Smooth muscle cell (in vitro differentiated cells): ENCODE data around the gene NEIL3. TPM values are rescaled to one million over a fixed set of nuclear protein-coding genes. Genes with fewer than 3 reads are reported as not detected.

Experiments
- DNase-seq: peaks from one replicate; lab custom pipeline; 2025; ENCODE audit not compliant: unreplicated experiment; lab: John Stamatoyannopoulos, UW
- H2AFZ ChIP-seq: fragments of 200-600 bp; sonication (generic); 2 replicates; pipeline ENCODE4 v1.6.0; 2016; ENCODE audit warnings: antibody characterized with exemption, low read depth, mild to moderate bottlenecking
- H3F3A ChIP-seq: fragments of 200-600 bp; sonication (generic); 2 replicates; pipeline ENCODE4 v1.6.0; 2017; ENCODE audit warnings: antibody characterized with exemption, low read depth
- H3K27ac ChIP-seq: fragments of 200-600 bp; sonication (generic); 2 replicates; pipeline ENCODE4 v1.5.1; 2016; ENCODE audit warnings: low read depth, mild to moderate bottlenecking
- H3K27me3 ChIP-seq: fragments of 200-600 bp; sonication (generic); 2 replicates; pipeline ENCODE4 v1.6.1; 2016; ENCODE audit warnings: low read depth, mild to moderate bottlenecking
- H3K36me3 ChIP-seq: fragments of 200-600 bp; sonication (generic); 2 replicates; pipeline ENCODE4 v1.5.1; 2016; ENCODE audit warnings: low read depth
- H3K4me1 ChIP-seq: fragments of 200-600 bp; sonication (generic); 2 replicates; pipeline ENCODE4 v1.5.1; 2016; ENCODE audit warnings: low read depth
- H3K4me2 ChIP-seq: fragments of 200-600 bp; sonication (generic); 2 replicates; pipeline ENCODE4 v1.6.0; 2016; ENCODE audit warnings: mild to moderate bottlenecking
- H3K4me3 ChIP-seq: fragments of 200-600 bp; sonication (generic); 2 replicates; pipeline ENCODE4 v1.5.1; 2016; ENCODE audit warnings: mild to moderate bottlenecking
- H3K79me2 ChIP-seq: fragments of 200-600 bp; sonication (generic); 2 replicates; pipeline ENCODE4 v1.6.0; 2016; ENCODE audit warnings: low read depth, mild to moderate bottlenecking
- H3K9ac ChIP-seq: fragments of 200-600 bp; sonication (generic); 2 replicates; pipeline ENCODE4 v1.6.0; 2016; ENCODE audit warnings: low read depth
- H3K9me3 ChIP-seq: fragments of 200-600 bp; sonication (generic); replicated peaks from 2 replicates; pipeline ENCODE4 v1.5.1; 2016; ENCODE audit warnings: low read depth
- H4K20me1 ChIP-seq: fragments of 200-600 bp; sonication (generic); 2 replicates; pipeline ENCODE4 v1.6.0; 2016; ENCODE audit warnings: low read depth
- CTCF ChIP-seq: fragments of 200-600 bp; sonication (generic); IDR thresholded peaks from 2 replicates; pipeline ENCODE4 v1.5.1; 2017; ENCODE audit warnings: borderline replicate concordance, mild to moderate bottlenecking, antibody characterized with exemption; ENCODE audit not compliant: insufficient read depth, poor library complexity, severe bottlenecking
- WGBS: methylation state at CpG from one replicate; pipeline ENCODE4 v1.1.7; 2016; ENCODE audit warnings: low lambda C conversion rate; 5-methylcytosine and 5-hydroxymethylcytosine counted together
- polyA plus RNA-seq: library from polyadenylated mRNA; unstranded; fragments of >200 nt; fragmentation: Nextera tagmentation; extraction: Ambion mirVana; gene quantifications from 2 replicates; pipeline ENCODE4 v1.2.1, GENCODE V29; 2016
- total RNA-seq: library from RNA; depleted of rRNA; stranded (reverse); fragments of >200 nt; gene quantifications from 2 replicates; pipeline ENCODE4 v1.2.3, GENCODE V29; 2014

NEIL3 gene
- total and polyA plus RNA-seq, 2 experiments from 2014 or later = 2.7 to 3.7 TPM

- Histone ChIP-seq H3K9me3 (no peaks in the 10 kb centered on the region), H3K9ac (no peak overlapping the region), H3K4me1 (no peaks in the 10 kb centered on the region), H3K27ac (peak overlapping the region; percentile 74), H3K4me2 (peak overlapping the region; percentile 65), H3K36me3 (no peaks in the 10 kb centered on the region), H3K27me3 (no peaks in the 10 kb centered on the region), H3K79me2 (no peaks in the 10 kb centered on the region), H3F3A (peaks cover 6% of the 10 kb centered on the region), H4K20me1 (no peaks in the 10 kb centered on the region), H3K4me3 (no peak overlapping the region), H2AFZ (no peak overlapping the region)
- 32% methylated on average over 5 of the region's 5 CpGs for WGBS
- no peak for TF ChIP-seq CTCF
- DNase-seq = no peak
These were observed 27.3 kb upstream of the NEIL3 start for GRCh38 chr4:177282284-177282835.

GRCh38 chr4:177283167-177283566, 26.5 kb upstream of the NEIL3 start:
- Histone ChIP-seq H4K20me1 (no peaks in the 10 kb centered on the region), H3K9ac (no peak overlapping the region), H3K4me2 (peak overlapping the region; percentile 65), H3K27me3 (no peaks in the 10 kb centered on the region), H2AFZ (peak overlapping the region; percentile 67), H3K36me3 (no peaks in the 10 kb centered on the region), H3K4me3 (no peak overlapping the region), H3K4me1 (no peaks in the 10 kb centered on the region), H3K79me2 (no peaks in the 10 kb centered on the region), H3K9me3 (no peaks in the 10 kb centered on the region), H3F3A (peaks cover 6% of the 10 kb centered on the region), H3K27ac (peak overlapping the region; percentile 74)
- WGBS = 40% methylated on average over 2 of the region's 2 CpGs
- DNase-seq = no peak
- no peak for TF ChIP-seq CTCF

GRCh38 chr4:177285953-177286352, 23.7 kb upstream of the NEIL3 start:
- Histone ChIP-seq H3K4me2 (no peak overlapping the region), H3K9me3 (no peaks in the 10 kb centered on the region), H3F3A (peaks cover 6% of the 10 kb centered on the region), H3K36me3 (no peaks in the 10 kb centered on the region), H3K27ac (no peak overlapping the region), H3K79me2 (no peaks in the 10 kb centered on the region), H3K27me3 (no peaks in the 10 kb centered on the region), H2AFZ (no peak overlapping the region), H4K20me1 (no peaks in the 10 kb centered on the region), H3K4me1 (no peaks in the 10 kb centered on the region), H3K4me3 (no peak overlapping the region), H3K9ac (no peak overlapping the region)
- no peak for TF ChIP-seq CTCF
- WGBS = 92% methylated on average over 6 of the region's 6 CpGs
- DNase-seq = no peak

GRCh38 chr4:177287255-177287654, 22.4 kb upstream of the NEIL3 start:
- no peaks in the 10 kb centered on the region for H3K27me3 ChIP-seq
- 45% methylated on average over 1 of the region's 1 CpG for WGBS
- no peaks in the 10 kb centered on the region for H3K9me3 ChIP-seq

More at GRCh38 chr4:177287255-177287654, 22.4 kb upstream of the NEIL3 start:
- H3K36me3 ChIP-seq = no peaks in the 10 kb centered on the region
- H3K79me2 ChIP-seq = no peaks in the 10 kb centered on the region
- no peak for DNase-seq
- TF ChIP-seq CTCF = no peak
- H3K4me3 ChIP-seq = no peak overlapping the region
- H3K4me2 ChIP-seq = no peak overlapping the region
- no peaks in the 10 kb centered on the region for H3K4me1 ChIP-seq
- H3K27ac ChIP-seq = no peak overlapping the region
- no peak overlapping the region for H2AFZ ChIP-seq
- no peak overlapping the region for H3K9ac ChIP-seq
- H3F3A ChIP-seq = peaks cover 1% of the 10 kb centered on the region
- H4K20me1 ChIP-seq = no peaks in the 10 kb centered on the region
